ENCODE data around the gene RHOF.

The RHOF gene

GRCh38 chr12:121800694-121801594 lies 7.5 kb upstream of the RHOF start:
- peaks cover 45 to 51% of the 10 kb centered on the region in 2 experiments for H3K4me1 ChIP-seq (ENCODE audit: control insufficient read depth in 1 of 2, insufficient read depth in 1 of 2, low read depth in 1 of 2, low read length in 1 of 2)

DNA sequence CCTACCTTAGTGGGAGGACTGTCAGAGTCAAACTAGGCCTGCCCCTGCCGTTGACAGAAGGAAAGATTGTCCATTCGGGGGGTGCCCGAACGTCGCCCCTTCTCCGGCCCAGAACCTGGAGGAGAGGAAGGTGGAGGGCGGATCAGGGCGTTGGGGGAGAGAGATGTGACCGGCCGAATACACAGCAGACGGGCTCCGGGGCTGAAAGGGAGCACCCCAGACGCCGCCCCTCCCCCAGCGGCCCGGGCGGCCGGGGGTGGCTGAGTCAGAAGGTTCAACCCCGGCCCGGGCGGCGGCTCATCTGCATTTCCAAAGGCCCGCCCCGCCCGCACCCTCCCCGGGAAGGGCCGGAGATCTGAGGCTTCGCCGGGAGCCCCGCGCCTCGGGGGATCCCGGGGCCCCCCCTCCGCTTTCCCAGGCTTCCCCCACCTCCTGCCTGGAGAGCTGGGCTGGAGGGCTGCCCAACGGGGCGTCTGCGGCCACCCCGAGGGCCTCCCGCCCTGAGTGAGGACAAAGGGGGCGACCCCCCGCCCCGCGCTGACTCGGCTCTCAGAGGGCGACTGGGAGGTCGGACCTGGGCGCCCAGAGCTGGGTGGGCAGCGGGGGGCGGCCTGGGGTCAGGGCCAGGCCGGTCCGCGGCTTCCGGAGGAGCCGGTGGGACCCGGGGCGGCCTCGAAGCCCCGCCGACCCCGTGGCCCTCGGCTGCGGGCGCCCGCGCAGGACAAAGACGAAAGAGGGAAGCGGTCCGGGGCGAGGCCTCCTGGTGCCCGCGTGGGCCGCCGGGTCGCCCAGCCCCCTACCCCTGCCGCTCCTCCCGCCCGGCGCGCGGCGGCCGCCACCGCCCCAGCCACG lies 6.6 kb upstream of the RHOF start:
- peak; percentile 26 for TF ChIP-seq CTCF (IDR thresholded peaks at IDR 0.05)
- no peaks in the 10 kb centered on the region for H3K9me3 ChIP-seq
- H3K27me3 ChIP-seq, result no peaks in the 10 kb centered on the region
- peaks cover 31% of the 10 kb centered on the region for H3K36me3 ChIP-seq
- peaks cover 49 to 50% of the 10 kb centered on the region in 2 experiments for H3K4me1 ChIP-seq (ENCODE audit: control insufficient read depth in 1 of 2, insufficient read depth in 1 of 2, low read depth in 1 of 2, low read length in 1 of 2)
- peak overlapping the region; percentile 84 to 96 for H3K4me3 ChIP-seq (ENCODE audit: low read depth in 1 of 2, low read length in 1 of 2)
- H3K27ac ChIP-seq, result peak overlapping the region; percentile 100

More at GRCh38 chr12:121800694-121801594, 7.5 kb upstream of the RHOF start:
- Histone ChIP-seq H3K27ac (peak overlapping the region; percentile 100), H3K36me3 (peaks cover 26% of the 10 kb centered on the region), H3K27me3 (no peaks in the 10 kb centered on the region), H3K9me3 (no peaks in the 10 kb centered on the region), H3K4me3 (ENCODE audit: low read depth in 1 of 2, low read length in 1 of 2) (peak overlapping the region; percentile 84 to 95)
- no peak for TF ChIP-seq CTCF (IDR thresholded peaks at IDR 0.05)

- Histone ChIP-seq H3K4me3 (ENCODE audit: low read depth in 1 of 2, low read length in 1 of 2) (peak overlapping the region; percentile 84 to 96), H3K9me3 (no peaks in the 10 kb centered on the region), H3K27ac (peak overlapping the region; percentile 100), H3K36me3 (peaks cover 32% of the 10 kb centered on the region), H3K27me3 (no peaks in the 10 kb centered on the region), H3K4me1 (ENCODE audit: control insufficient read depth in 1 of 2, insufficient read depth in 1 of 2, low read depth in 1 of 2, low read length in 1 of 2) (peaks cover 57 to 58% of the 10 kb centered on the region in 2 experiments)
- peak; percentile 40 for TF ChIP-seq CTCF (IDR thresholded peaks at IDR 0.05)
Observed at GRCh38 chr12:121799156-121799841, 5.8 kb upstream of the RHOF start.

- H3K36me3 ChIP-seq, result peaks cover 32% of the 10 kb centered on the region
- no peak for TF ChIP-seq CTCF (IDR thresholded peaks at IDR 0.05)
- H3K4me3 ChIP-seq (ENCODE audit: low read depth in 1 of 2, low read length in 1 of 2), result peak overlapping the region; percentile 84 to 96
- H3K9me3 ChIP-seq, result no peaks in the 10 kb centered on the region
- H3K27ac ChIP-seq, result peak overlapping the region; percentile 100
- no peaks in the 10 kb centered on the region for H3K27me3 ChIP-seq
- peaks cover 62 to 63% of the 10 kb centered on the region in 2 experiments for H3K4me1 ChIP-seq (ENCODE audit: control insufficient read depth in 1 of 2, insufficient read depth in 1 of 2, low read depth in 1 of 2, low read length in 1 of 2)
Observed at GRCh38 chr12:121798787-121799155, 5.3 kb upstream of the RHOF start.
